Islet of Langerhans (tissue), 1 donor: Measurements from ENCODE around the gene UHRF2.
"Not testable (repeated sequence)": the region's sequence is repeated elsewhere in the genome, so short reads cannot be mapped to it uniquely, and the experiment has no call there.

ENCODE experiments used
- FAIRE-seq: peaks from one replicate; lab custom pipeline; 2011; peaks lifted over from hg19 to GRCh38; lab: Jason Lieb, UNC

Gene UHRF2

DNA sequence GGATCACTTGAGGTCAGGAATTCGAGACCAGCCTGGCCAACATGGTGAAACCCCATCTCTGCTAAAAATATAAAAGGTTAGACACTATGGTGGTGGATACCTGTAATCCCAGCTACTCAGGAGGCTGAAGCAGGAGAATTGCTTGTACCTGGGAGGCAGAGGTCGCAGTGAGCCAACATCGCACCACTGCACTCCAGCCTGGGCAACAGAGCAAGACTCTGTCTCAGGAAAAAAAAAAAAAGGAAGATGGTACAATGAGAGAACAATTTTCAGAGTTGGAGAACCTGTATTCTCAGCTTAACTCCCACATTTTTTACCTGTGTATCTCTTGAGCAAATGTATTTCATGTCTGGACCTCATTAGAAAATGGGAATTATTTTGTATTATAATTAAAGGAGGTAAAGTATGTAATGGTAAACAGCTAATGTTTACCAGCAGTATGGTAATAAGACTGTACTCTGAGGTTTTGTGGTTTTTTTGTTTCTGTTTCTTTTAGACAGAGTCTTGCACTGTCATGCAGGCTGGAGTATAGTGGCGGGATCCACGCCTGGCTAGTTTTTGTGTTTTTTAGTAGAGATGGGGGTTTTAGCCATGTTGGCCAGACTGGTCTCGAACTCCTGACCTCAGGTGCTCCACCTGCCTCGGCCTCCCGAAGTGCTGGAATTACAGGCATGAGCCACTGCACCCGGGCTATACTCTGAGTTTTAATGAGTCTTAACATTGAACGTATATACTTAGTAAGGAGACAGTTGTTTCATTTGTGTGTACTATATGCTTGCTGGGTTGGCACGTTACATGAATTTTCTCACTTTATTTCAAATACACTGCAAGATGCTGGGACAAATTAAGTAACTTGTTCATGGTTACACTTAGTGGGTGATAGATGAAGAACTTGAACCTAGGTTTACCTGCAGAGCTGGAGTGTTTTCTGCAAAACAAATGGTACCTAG is 16.2 kb downstream of the UHRF2 start:
- FAIRE-seq: no peak

DNA sequence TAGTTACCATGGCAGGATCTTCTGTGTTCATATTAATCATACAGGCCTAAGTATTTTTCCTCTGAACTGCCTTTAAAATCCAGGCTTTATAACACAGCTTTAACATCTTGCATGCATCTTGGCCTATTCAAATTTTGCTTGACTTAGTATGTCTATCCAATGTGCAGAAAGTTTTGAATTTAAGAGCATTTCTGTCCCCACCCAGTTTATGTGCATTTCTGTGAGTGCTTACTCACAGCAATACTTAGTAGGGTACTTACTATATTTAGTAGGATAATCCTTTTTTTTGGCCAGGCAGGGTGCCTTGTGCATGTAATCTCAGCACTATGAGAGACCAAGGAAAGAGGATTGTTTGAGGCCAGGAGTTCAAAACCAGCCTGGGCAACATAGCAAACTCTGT is 18.0 kb downstream of the UHRF2 start:
- FAIRE-seq: no peak

- FAIRE-seq: no peak
These were observed 20.4 kb downstream of the UHRF2 start for GRCh38 chr9:6433410-6433809.

GRCh38 chr9:6439051-6439703 is 26.2 kb downstream of the UHRF2 start:
- FAIRE-seq: no peak

DNA sequence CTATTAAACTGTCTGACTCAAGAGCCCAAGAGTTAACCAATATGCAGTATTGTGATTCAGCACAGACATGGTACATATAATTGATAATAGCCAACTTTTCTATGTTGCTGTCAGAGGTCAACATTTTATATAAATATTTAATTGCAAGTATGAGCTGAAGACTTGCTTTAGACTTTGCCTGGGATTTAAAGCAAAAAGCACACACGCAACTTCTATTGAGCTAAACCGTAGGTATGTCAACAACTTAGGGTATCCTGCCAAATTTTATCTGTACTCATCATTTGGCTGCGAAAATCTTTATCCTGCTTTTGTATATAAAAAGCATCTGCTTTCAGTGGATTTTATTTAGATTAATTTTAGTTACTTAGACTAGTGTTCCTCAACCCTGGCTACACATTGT is 27.4 kb downstream of the UHRF2 start:
- FAIRE-seq: peak; percentile 9

DNA sequence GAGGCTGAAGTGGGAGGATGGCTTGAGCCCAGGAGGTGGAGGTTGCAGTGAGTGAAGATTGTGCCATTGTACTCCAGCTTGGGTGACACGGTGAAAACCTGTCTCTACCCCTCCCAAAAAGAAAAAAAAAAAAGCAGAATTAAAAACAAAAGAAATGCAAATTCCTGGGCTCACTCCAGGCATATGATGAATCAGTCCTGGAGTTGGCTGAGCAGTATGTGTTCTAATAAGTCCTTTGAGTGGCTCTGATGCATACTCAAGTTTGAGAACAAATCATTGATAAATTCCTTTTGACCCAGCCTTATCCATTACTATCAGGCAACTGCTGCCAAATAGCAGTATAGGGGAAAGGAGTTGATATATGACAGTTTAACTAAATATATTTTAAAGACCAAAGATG is 28.3 kb downstream of the UHRF2 start:
- no peak for FAIRE-seq

- FAIRE-seq: no peak
These were observed 30.7 kb downstream of the UHRF2 start for GRCh38 chr9:6443661-6444060.

DNA sequence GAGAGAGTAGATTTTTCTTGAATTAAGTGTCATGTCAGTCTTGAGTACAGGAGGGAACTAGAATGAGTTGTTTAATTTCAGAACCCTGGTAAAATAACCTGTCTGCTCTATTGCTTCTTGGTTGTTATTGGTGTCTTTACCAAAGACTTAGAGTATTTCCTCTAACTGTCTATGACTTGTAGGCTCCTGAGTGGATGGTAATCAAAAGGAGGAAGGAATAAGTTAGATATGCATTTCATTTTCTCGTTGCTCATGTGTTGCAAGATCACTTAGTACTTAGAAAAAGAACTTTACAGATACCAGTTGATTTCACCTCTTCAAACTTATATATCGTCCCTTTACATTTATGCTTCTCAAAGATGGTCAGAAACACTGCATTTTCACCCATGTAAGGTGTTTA is 31.1 kb downstream of the UHRF2 start:
- FAIRE-seq: no peak

DNA sequence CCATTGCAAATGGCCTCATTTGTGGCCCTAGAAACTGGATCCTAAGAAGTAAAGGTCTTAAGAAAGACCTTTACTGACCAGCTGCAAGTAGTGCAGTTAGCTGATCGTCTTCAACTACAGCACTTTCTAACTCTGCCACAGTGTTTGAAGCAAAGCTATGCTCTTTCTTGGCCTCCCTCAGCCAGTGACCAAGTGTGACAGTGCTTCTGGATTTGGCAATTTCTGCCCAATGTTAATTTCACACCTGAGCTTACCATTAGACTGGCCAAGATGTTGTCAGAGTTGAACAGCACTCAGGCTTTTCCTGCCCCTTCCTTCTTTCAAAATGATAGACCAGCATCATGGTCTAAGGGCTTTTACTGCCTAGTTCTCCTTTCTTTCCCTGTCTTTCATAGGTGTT is 36.1 kb downstream of the UHRF2 start:
- FAIRE-seq: no peak

DNA sequence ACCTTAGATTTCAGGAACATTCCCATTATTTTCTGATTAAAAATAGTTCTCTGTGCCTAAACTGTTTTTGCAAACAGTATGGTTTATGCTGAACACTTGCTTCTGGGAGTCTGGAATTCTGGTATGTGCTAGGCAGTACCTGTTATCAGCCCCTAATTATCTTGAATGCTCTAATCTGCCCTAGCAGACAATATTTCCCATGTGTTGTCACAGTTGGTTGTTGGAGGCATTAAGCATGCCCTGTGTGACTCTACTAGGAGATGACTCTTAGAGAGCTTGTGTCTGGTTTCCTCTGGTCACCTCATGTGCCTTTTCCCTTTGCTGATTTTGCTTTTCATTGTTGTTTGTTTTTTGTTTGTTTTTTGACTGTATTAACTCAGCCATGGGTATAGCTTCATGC is 36.6 kb downstream of the UHRF2 start:
- no peak for FAIRE-seq

DNA sequence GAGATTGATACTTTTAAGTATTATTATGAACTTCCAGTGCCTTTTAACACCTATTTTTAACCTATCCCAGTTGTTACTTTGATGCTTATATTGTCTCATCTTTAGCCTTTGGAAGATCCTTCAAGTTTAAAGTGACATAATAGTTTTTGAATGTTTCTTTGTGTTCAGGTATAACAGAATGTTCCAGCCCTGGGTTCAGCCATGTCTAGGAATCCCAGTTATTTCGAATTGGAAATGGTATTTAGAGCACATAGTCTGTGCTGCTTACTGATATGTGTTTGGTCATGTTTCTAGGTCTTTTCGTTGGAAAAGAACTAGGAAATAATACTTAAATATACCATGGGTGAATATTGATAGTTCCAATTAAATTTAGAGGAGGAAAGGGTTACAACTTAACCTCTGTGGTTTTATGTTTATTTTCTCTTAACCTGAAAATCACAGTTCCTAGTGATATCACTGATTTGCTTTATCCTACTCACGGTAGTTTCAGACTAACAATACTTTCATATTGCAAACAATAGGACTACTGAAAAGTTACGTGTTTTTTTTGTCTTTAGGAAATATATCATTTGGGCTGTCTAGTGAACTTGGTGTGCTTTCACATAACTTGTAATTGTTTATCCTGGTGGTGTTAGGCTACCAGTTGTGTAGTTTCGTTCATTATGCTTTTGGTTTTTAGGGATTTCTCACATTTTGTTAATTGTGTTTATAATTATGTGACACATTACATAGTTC is 37.8 kb downstream of the UHRF2 start:
- no peak for FAIRE-seq

GRCh38 chr9:6455292-6455691 is 42.3 kb downstream of the UHRF2 start:
- not testable (repeated sequence) for FAIRE-seq

- FAIRE-seq: not testable (repeated sequence)
These were observed 45.7 kb downstream of the UHRF2 start for GRCh38 chr9:6458704-6459103.

DNA sequence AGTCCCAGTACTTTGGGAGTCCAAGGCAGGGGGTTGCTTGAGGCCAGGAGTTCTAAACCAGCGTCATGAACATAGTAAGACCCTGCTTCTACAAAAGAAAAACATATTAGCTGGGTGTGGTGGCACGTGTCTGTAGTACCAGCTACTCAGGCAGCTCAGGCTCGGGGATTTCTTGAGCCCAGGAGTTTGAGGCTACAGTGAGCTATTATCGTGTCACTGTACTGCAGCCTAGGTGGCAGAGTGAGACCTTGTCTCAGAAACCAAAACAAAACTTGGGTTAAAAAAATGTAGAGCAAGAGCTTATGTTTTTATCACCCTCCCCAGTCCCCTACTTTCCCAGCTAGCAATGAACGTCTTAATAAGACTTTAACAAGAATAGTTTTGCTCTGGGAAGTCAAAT is 46.7 kb downstream of the UHRF2 start:
- FAIRE-seq: no peak

DNA sequence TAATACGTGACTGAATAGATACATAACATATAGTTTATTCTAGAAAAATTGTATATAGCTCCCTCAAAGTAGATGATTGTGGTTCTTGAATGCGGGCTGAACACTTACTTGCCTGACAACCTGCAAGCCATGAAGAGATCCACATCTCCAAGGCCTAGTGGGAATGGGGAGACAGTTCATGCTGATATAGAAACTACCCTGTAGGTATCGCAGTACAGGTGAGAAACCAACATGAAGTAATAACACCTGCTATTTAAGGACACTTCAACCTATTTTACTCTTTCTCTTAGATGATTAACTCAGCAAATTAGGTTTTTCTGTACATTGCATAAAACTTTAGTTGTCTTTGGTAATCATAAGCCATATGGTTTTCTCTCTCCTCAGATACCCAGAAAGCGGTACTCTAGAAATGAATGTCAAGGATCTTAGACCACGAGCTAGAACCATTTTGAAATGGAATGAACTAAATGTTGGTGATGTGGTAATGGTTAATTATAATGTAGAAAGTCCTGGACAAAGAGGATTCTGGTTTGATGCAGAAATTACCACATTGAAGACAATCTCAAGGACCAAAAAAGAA is 47.3 kb downstream of the UHRF2 start:
- no peak for FAIRE-seq

GRCh38 chr9:6461619-6462018 is 48.6 kb downstream of the UHRF2 start:
- no peak for FAIRE-seq

- no peak for FAIRE-seq
These were observed 54.1 kb downstream of the UHRF2 start for GRCh38 chr9:6467006-6467625.

DNA sequence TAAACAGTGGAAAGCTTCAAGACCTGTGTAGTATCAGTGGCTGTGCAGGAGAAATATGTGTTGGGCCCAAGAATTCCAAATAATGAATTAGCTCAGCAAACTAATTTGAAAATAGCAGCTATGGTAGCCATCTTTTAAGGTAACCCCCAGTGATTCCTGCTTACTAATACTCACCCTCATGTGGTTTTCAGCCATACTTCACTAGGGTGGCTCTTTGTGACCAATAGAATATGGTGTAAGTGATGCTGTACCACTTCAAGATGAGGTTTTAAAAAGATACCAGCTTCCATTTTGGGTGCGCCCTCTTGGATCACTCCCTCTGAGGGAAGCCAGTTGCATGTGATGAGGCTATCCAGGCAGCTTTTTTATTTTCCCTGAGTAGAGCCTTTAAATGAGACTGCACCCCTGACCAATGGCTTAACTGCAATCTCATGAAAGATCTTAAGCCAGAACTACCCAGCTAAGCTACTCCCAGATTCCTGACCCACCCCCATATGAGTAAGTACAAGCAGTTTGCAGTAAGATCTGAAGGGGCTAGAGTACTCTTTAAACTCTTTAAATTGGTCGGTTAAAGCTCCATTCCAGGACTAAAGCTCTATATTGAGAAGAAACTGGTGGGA is 58.3 kb downstream of the UHRF2 start:
- FAIRE-seq: no peak

DNA sequence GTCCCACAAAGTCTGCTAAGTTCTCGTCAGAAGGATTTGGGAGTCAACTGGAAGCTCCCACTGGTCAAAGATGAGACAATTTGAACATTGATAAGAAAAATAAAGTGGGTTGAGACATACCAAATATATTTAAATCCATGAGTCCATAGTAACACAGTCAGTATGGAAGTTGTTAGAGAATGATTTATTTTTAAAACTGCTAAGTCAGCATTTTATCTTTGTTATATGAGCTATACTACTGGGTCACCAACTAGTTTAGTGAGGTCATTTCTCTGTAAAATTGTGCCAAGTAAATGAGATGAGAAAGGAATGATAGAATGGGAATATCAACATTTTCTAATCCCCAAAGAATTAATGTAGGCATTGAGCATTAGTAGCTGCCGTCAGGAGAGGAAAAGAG is 60.2 kb downstream of the UHRF2 start:
- FAIRE-seq: no peak

DNA sequence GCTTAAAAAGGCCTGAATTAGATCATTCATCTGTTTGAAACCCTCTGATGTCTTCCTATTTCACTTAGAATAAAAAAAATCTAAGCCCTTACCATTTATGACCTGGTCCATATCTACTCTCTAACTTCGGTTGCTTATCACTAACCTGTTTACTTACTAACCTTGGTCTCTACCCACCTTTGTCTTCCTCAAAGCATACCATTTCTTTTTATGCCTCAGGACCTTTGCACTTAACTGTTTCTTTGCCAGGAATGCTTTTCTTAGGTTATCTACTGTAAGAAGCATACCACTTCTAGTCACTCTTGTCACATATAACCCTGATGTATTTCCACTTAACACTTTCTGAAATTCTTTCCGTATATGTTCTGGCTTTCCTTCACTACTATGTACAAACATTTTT is 67.0 kb downstream of the UHRF2 start:
- no peak for FAIRE-seq

GRCh38 chr9:6484210-6484609 is 71.2 kb downstream of the UHRF2 start:
- FAIRE-seq: no peak

DNA sequence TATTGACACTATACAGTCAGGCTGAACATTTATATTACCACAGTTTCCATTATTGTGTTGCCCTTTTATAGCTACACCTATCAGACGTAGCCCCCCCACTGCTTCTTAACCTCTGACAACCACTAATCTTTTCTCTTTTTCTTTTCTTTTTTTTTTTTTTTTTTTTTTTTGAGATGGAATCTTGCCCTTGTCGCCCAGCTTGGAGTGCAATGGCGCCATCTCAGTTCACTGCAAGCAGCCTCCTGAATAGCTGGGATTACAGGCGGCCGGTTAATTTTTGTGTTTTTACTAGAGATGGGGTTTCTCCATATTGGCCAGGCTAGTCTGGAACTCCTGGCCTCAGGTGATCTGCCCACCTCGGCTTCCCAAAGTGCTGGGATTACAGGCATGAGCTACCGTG is 75.4 kb downstream of the UHRF2 start:
- no peak for FAIRE-seq
